Measurements from ENCODE around the gene RFX3.

RFX3 gene

GRCh38 chr9:3214741-3215140, 311.1 kb downstream of the RFX3 start (continued):
- TF ChIP-seq ZNF362 (tag by site-specific recombination; IDR thresholded peaks at IDR 0.05) (no peak), ZBTB49 (tag by site-specific recombination; IDR thresholded peaks at IDR 0.05; ENCODE audit: low read depth) (no peak), ZNF639 (tag by site-specific recombination; IDR thresholded peaks at IDR 0.05) (no peak), ZBTB10 (tag by site-specific recombination; IDR thresholded peaks at IDR 0.05) (no peak)

GRCh38 chr9:3205421-3206095, 320.2 kb downstream of the RFX3 start:
- H3K36me3 ChIP-seq (ENCODE audit: control insufficient read depth in 2 of 2, insufficient read depth in 1 of 2, low read length in 2 of 2), result no peaks in the 10 kb centered on the region
- POLR2A ChIA-PET, result interaction anchor here (0.6 kb wide), 1 partner anchor 1091 kb away, joined by 3 read pairs; no protein-coding TSS in a partner anchor
- CTCF ChIA-PET, result interaction anchor here (0.7 kb wide), 2 partner anchors 236 to 305 kb away, joined by 3 to 4 read pairs; no protein-coding TSS in a partner anchor
- H3K27ac ChIP-seq (ENCODE audit: extremely low read depth, low read depth, low read length), result no peak overlapping the region
- H3K4me1 ChIP-seq (ENCODE audit: control insufficient read depth, insufficient read depth, low read length), result no peaks in the 10 kb centered on the region
- no peaks in the 10 kb centered on the region for H3K9me3 ChIP-seq (ENCODE audit: control insufficient read depth, insufficient read depth, low read depth, low read length)
- TF ChIP-seq PRDM4 (tag by site-specific recombination; IDR thresholded peaks at IDR 0.05) (no peak), ZNF426 (tag by site-specific recombination; IDR thresholded peaks at IDR 0.05) (no peak), ZNF830 (tag by site-specific recombination; IDR thresholded peaks at IDR 0.05; ENCODE audit: low read depth) (no peak), ZNF391 (tag by site-specific recombination; IDR thresholded peaks at IDR 0.05; ENCODE audit: borderline replicate concordance, low read depth) (no peak), BCL11B (tag by site-specific recombination; IDR thresholded peaks at IDR 0.05; ENCODE audit: low read depth) (no peak), ZNF398 (tag by site-specific recombination; IDR thresholded peaks at IDR 0.05) (no peak)
- H3K4me3 ChIP-seq (ENCODE audit: low read depth, low read length), result no peak overlapping the region
